OCI-LY1 (cell line): ENCODE measurements around the gene ATG9B.

Source experiments
- H2AFZ ChIP-seq: fragments of 200-600 bp; sonication (generic), shearing (Covaris generic); 2 replicates; pipeline ENCODE4 v1.6.0; 2014; ENCODE audit warnings: antibody characterized with exemption, mild to moderate bottlenecking, low read length
- H3F3A ChIP-seq: fragments of 200-600 bp; sonication (generic), shearing (Covaris generic); 2 replicates; pipeline ENCODE4 v1.6.0; 2014; ENCODE audit warnings: mild to moderate bottlenecking, antibody characterized with exemption, low read length, moderate library complexity; ENCODE audit not compliant: insufficient read depth
- H3K27ac ChIP-seq: fragments of 200-600 bp; sonication (generic); 2 replicates; pipeline ENCODE4 v1.5.1; 2014; ENCODE audit warnings: low read length, mixed run types, mild to moderate bottlenecking, low read depth; ENCODE audit not compliant: poor library complexity, severe bottlenecking
- H3K27me3 ChIP-seq: fragments of 200-600 bp; sonication (generic); 2 replicates; pipeline ENCODE4 v1.6.0; 2014; ENCODE audit warnings: antibody characterized with exemption, mild to moderate bottlenecking, low read length, moderate library complexity; ENCODE audit not compliant: insufficient read depth
- H3K36me3 ChIP-seq: fragments of 200-600 bp; sonication (generic); 2 replicates; pipeline ENCODE4 v1.6.1; 2014; ENCODE audit warnings: mild to moderate bottlenecking, antibody characterized with exemption, low read length, moderate library complexity, mixed read lengths; ENCODE audit not compliant: insufficient read depth
- H3K4me1 ChIP-seq: fragments of 200-600 bp; sonication (generic); 2 replicates; pipeline ENCODE4 v1.5.1; 2014; ENCODE audit warnings: mild to moderate bottlenecking, low read length, moderate library complexity; ENCODE audit not compliant: insufficient read depth, severe bottlenecking
- H3K4me2 ChIP-seq: fragments of 200-600 bp; sonication (generic), shearing (Covaris generic); 2 replicates; pipeline ENCODE4 v1.6.1; 2014; ENCODE audit warnings: low read length
- H3K4me3 ChIP-seq: fragments of 200-600 bp; sonication (generic); 2 replicates; pipeline ENCODE4 v1.5.1; 2014; ENCODE audit warnings: low read length, low read depth, mild to moderate bottlenecking, mixed read lengths; ENCODE audit not compliant: poor library complexity, severe bottlenecking
- H3K79me2 ChIP-seq: fragments of 200-600 bp; shearing (Covaris generic); 2 replicates; pipeline ENCODE4 v1.6.1; 2016; ENCODE audit warnings: mixed run types, low read length, mixed read lengths; ENCODE audit not compliant: insufficient read depth
- H3K9ac ChIP-seq: fragments of 200-600 bp; sonication (generic), shearing (Covaris generic); 2 replicates; pipeline ENCODE4 v1.6.1; 2014; ENCODE audit warnings: mild to moderate bottlenecking, low read length, mixed read lengths
- H3K9me2 ChIP-seq: fragments of 200-600 bp; sonication (generic), shearing (Covaris generic); 2 replicates; pipeline ENCODE4 v1.6.1; 2014; ENCODE audit warnings: low read depth, mild to moderate bottlenecking, low read length, mixed read lengths
- H3K9me3 ChIP-seq: fragments of 200-600 bp; shearing (Covaris generic); 2 replicates; pipeline ENCODE4 v1.6.1; 2014; ENCODE audit warnings: low read length, mixed read lengths
- H4K20me1 ChIP-seq: fragments of 200-600 bp; sonication (generic), shearing (Covaris generic); 2 replicates; pipeline ENCODE4 v1.6.0; 2016; ENCODE audit warnings: mild to moderate bottlenecking, low read length; ENCODE audit not compliant: insufficient read depth
- CTCF ChIP-seq: fragments of 200-600 bp; sonication (generic), shearing (Covaris generic); IDR thresholded peaks from 2 replicates; pipeline ENCODE4 v1.5.1; 2017; ENCODE audit warnings: mild to moderate bottlenecking, antibody characterized with exemption, low read length, moderate library complexity, mixed read lengths
- EZH2 ChIP-seq: fragments of 200-600 bp; sonication (generic), shearing (Covaris generic); IDR thresholded peaks from 2 replicates; pipeline ENCODE4 v1.8.0; 2017; ENCODE audit warnings: borderline replicate concordance, mixed run types, mild to moderate bottlenecking, antibody characterized with exemption, low read length, moderate library complexity, mixed read lengths

The ATG9B gene

GRCh38 chr7:151060113-151060415, 35.8 kb upstream of the ATG9B start:
- H3K9me2 ChIP-seq: no peaks in the 10 kb centered on the region
- H3K27me3 ChIP-seq: no peaks in the 10 kb centered on the region
- TF ChIP-seq CTCF: no peak
- no peak for TF ChIP-seq EZH2
- no peaks in the 10 kb centered on the region for H4K20me1 ChIP-seq
- H3F3A ChIP-seq: 0 out of 2 replicates have a peak, but pooled peaks cover 7% of the 10 kb centered on the region
- peak overlapping the region; percentile 90 for H3K4me3 ChIP-seq
- H2AFZ ChIP-seq: no peak overlapping the region
- no peaks in the 10 kb centered on the region; the same call in 1 of the 2 replicates for H3K79me2 ChIP-seq
- peak overlapping the region; percentile 62 for H3K27ac ChIP-seq
- H3K9ac ChIP-seq: peak overlapping the region; percentile 79
- peaks cover 11% of the 10 kb centered on the region for H3K36me3 ChIP-seq
- H3K4me2 ChIP-seq: peak overlapping the region; percentile 85
- no peaks in the 10 kb centered on the region for H3K9me3 ChIP-seq
- peaks cover 41% of the 10 kb centered on the region for H3K4me1 ChIP-seq

- Histone ChIP-seq H3K4me3 (peak within 1 kb of the TSS; percentile 90), H3K36me3 (peaks cover 6% of the 10 kb centered on the region), H3K9me3 (no peaks in the 10 kb centered on the region), H3F3A (0 out of 2 replicates have a peak, but pooled peaks cover 7% of the 10 kb centered on the region), H3K4me2 (peak within 1 kb of the TSS; percentile 85), H4K20me1 (no peaks in the 10 kb centered on the region), H3K27me3 (no peaks in the 10 kb centered on the region), H3K27ac (peak within 1 kb of the TSS; percentile 82), H2AFZ (0 out of 2 replicates have a peak within 1 kb of the TSS, but pooled peaks have one; percentile 5), H3K9ac (peak within 1 kb of the TSS; percentile 79), H3K79me2 (no peaks in the 10 kb centered on the region; the same call in 1 of the 2 replicates), H3K9me2 (no peaks in the 10 kb centered on the region), H3K4me1 (peaks cover 41% of the 10 kb centered on the region)
- TF ChIP-seq CTCF: peak; percentile 68
- TF ChIP-seq EZH2: no peak
These were observed 35.2 kb upstream of the ATG9B start, which contains the start of gene SLC4A2 for GRCh38 chr7:151059367-151060112. SLC4A2 (plus strand) TSS chr7:151059589; CDS start chr7:151061988, 2,399 bp downstream.

GRCh38 chr7:151058781-151059366, 34.6 kb upstream of the ATG9B start:
- peak overlapping the region; percentile 85 for H3K4me2 ChIP-seq
- 0 out of 2 replicates have a peak overlapping the region, but pooled peaks have one; percentile 5 for H2AFZ ChIP-seq
- H3K9ac ChIP-seq: peak overlapping the region; percentile 79
- peak overlapping the region; percentile 90 for H3K4me3 ChIP-seq
- H3K4me1 ChIP-seq: peaks cover 41% of the 10 kb centered on the region
- no peaks in the 10 kb centered on the region for H3K9me3 ChIP-seq
- TF ChIP-seq EZH2 (no peak), CTCF (no peak)
- H4K20me1 ChIP-seq: no peaks in the 10 kb centered on the region
- no peaks in the 10 kb centered on the region for H3K27me3 ChIP-seq
- H3K79me2 ChIP-seq: no peaks in the 10 kb centered on the region; the same call in 1 of the 2 replicates
- peak overlapping the region; percentile 82 for H3K27ac ChIP-seq
- peaks cover 3% of the 10 kb centered on the region; the same call in 1 of the 2 replicates for H3K36me3 ChIP-seq
- 0 out of 2 replicates have a peak, but pooled peaks cover 7% of the 10 kb centered on the region for H3F3A ChIP-seq
- H3K9me2 ChIP-seq: no peaks in the 10 kb centered on the region
